NCI-H2196 treated with DMSO at 0.1 percent for 48 hours (cell line): Measurements from ENCODE around the gene VCAN.

ENCODE experiments used
- DNase-seq: peaks from one replicate; lab custom pipeline; 2025; ENCODE audit not compliant: unreplicated experiment; lab: John Stamatoyannopoulos, UW

The VCAN gene

DNA sequence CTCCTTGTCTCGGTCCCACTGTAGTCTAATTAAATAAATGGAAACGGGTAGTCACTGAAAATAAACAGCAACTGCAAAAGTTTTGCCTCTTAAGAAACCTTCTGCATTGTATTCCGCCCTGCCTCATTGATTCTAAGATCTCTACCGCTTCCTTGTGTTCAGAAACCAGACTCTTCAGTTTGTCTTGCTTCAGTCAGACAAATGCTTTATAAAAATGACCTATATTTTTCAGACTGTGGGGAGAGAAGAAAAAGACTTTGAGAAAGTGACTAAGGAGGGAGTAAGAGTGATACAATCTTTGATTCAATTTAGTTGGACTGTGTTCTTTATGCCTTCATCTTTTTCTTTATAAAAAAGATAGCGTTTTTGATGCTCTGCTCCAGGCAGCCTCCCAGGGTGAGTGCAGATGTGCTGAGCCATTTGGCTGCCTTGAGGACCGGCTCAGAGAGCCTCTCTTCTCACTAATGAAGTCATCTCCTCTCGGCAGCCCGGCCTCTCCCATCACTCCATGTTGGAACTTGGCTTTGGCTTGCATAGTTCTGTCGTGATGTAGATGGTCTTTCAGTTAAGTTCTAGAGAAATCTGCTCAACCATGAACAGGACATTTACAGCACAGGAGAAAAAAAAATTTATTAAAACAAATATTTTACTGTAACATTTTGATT lies 4.0 kb upstream of the VCAN start:
- no peak for DNase-seq

DNA sequence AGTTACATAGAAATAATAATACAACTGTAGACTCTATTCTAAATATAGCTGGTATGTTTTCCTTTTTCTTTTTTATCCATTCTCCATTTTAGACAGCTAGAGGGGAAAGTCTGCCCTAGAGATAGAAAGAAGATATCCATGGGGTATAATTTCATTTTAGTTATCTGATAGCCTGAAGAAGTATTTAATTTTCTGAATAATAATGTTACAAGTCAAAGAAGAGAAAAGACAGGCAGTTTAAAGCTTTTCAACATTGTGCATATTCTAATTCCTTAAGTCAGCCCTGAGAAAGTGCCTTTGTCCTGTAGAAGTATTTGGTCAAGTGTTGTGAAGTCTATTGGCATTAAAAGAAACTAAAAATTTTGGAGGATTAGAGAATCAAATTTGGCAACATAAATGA lies 2.5 kb upstream of the VCAN start:
- DNase-seq = no peak

- DNase-seq = no peak
These were observed 779 bp upstream of the VCAN start for GRCh38 chr5:83470526-83471404.

DNA sequence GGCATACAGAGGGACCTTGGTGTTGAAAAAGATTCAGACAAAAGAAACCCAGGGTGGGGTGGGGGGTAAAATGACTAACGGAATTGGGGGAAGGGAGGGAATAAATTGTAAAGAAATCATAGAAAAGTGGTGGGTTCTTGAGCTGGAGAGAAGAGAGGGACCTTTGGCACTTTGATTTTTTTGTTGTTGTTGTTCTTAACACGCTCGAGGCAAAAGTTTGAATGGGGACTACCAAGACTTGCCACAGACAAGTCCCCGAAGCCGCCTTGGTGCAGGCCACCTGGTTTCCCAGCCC lies 616 bp downstream of the VCAN start:
- no peak for DNase-seq

DNA sequence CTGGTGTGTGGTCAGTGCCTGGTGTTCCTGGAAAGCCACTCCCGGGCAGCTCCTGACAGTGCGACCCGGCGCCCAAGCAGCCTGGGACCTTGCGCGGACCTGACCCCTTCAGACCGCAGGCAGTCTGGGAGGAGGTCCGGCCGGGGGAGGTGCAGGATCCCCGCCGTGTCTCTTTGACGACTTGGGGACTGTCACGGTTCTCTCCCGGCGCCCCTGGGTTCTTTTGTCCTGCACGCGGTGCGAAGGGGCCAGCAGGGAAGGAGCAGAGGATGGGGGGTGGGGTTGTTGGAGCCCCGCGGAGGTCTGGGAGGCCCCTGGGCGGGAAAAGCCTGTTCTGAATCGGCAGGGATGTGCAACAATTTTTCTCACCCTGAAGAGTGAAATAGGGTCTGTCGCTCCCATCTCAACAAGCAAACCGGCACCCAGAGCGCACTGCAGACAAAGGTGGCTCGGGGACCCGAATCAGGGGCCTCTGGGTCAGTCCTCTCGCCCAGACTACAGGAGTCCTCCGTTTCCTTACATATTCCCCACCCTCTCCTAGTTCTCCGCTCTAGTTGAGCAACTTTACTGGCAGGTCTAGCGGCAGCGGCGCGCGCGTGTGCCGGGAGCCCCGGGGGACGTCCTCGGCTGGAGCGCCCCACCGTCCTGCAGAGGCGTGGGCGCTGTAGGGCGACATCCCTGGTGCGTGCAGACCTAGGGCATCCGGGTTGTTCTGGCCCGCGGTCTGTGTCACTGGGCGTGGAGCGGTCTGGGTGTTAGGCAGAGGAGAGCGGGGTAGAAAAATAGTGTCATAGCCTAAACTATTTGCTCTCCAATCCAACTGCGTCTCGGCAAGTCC lies 1.2 kb downstream of the VCAN start:
- no peak for DNase-seq

GRCh38 chr5:83473346-83474160 lies 2.0 kb downstream of the VCAN start:
- DNase-seq = no peak

- no peak for DNase-seq
These were observed 2.7 kb downstream of the VCAN start for GRCh38 chr5:83474161-83474796.

- no peak for DNase-seq
These were observed 3.4 kb downstream of the VCAN start for GRCh38 chr5:83474991-83475390.

GRCh38 chr5:83475391-83475863 lies 3.9 kb downstream of the VCAN start:
- no peak for DNase-seq

DNA sequence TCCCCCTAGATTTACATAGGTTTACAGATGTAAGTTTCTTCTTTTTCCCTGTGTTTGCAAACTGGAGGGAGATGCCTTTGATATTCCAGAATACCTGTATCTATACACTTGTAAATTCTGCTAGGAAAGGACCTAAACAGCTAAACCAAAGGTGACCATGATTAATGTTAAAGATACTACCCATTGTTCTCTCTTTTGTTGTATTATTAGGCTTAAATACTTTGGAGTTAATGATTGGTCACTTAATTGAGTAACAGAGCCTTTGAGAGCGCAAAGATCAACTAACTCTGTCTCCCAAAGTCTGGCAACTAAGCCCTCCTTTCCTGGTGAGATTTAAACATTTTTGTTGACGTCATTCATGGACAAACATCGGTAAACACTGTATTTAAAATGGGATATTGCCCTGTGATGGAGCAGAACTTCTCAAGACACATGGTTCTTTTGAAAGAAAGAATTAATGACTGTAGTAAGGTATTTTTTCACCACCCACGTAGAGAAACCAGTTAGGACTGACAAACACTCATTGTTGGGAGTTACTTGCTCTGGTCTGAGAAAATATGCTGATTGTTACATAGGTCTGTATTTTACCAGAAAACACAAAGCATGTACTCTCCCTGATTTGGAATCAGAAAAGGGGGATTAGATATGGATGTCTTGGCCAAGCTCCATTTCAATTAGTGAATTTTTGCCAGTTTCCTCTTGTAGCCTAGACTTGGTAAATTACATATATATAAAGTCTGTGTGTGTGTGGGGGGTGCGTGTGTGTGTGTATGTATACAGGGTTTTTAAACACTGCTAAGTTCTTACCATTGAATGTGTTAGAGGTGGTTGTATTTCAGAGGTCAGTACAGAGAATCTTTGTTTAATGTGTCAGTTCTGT lies 4.6 kb downstream of the VCAN start:
- DNase-seq = no peak

DNA sequence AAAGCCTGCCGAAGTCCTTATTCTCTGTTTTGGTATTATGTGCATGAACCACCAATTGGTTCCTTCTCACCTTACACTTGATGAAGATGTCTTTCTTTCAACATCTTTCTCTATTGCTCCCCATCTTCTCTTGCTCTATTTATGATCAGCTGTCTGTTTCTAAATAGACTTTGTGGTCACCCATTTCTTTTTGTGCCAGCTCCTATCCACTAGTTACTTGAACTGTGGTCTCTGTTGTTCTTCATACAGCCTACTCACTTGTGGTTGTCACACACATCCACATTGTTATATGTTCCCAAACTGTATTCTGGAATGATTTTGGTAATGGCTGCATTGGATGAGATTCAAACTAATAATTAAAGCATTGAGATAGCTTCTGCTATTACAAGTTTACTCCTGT lies 11.4 kb downstream of the VCAN start:
- DNase-seq = no peak

- DNase-seq = no peak
These were observed 12.8 kb downstream of the VCAN start for GRCh38 chr5:83484294-83484693.

- no peak for DNase-seq
These were observed 14.3 kb downstream of the VCAN start for GRCh38 chr5:83485842-83486241.

- no peak for DNase-seq
These were observed 15.6 kb downstream of the VCAN start for GRCh38 chr5:83487155-83487554.

DNA sequence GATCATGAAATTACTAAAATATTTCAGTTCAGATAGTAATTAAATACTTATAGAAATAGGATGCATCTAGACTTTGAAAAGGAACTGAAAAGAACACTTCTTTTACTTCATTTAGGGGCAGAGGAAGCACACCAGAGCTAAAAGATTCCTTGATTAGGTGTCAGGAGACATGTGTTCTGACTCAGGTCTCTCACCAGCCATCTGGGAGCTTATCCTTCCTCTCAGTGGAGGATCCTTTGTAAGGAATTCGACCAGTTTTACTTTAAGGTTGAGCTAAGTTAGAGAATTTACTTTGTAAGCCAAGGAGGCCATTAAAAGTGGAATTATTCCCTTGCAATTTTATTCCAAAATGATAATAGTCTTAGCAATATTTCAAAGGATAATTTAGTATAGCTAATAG lies 16.7 kb downstream of the VCAN start:
- DNase-seq = no peak

- no peak for DNase-seq
These were observed 17.3 kb downstream of the VCAN start for GRCh38 chr5:83488821-83489220.

GRCh38 chr5:83490203-83490602 lies 18.7 kb downstream of the VCAN start:
- DNase-seq = no peak

DNA sequence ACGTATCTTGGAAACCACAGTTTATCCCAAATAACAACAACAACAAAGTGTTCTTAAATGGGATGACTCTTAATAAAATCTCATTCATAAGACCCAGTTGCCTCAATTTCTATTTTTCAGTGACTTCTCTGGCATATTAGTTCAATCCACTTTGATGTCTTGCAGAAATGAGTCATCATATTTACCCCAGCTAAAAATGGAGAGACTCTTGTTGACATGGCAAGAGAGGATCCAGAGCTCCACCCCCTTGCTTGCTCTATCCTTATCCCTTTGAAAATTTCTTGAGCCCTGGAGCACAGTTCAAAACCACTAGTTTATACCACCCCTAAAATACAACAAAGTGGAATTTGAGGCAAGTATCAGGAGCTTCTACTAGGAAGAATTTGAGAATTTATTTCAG lies 20.8 kb downstream of the VCAN start:
- DNase-seq = no peak

DNA sequence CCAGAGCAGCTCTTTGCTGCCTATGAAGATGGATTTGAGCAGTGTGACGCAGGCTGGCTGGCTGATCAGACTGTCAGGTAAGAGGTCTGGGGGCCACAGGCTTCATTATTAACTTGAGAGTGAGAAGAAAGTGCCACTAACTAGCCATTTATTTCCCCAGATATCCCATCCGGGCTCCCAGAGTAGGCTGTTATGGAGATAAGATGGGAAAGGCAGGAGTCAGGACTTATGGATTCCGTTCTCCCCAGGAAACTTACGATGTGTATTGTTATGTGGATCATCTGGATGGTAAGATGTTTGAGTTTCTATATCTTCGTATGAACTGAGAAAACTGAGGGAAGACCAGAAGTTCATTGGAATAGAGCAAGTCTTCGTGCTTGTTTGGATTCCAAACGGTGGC lies 22.1 kb downstream of the VCAN start:
- DNase-seq = no peak
